ENCODE results near the gene CD2BP2.

DNA sequence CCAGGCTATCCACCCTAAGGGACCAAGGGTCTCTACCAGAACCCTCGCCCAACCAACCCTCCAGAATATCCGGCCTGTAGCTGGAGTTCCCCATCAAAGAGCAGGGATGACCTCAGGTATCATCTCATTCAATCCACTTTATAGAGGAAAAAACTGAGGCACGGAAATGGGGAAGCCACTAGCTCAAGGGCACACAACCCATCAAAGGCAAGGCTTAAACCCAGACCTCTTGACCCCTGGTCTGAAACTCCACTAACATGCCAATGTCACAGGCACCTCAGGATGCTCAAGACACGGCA, 13.6 kb upstream of the CD2BP2 start:
- no peak for TF ChIP-seq CTCF (IDR thresholded peaks at IDR 0.05; ENCODE audit: insufficient read depth, low read depth, low read length)
- no peak for TF ChIP-seq EZH2 (IDR thresholded peaks at IDR 0.05; ENCODE audit: insufficient read depth, low read length)
